CD14-positive monocyte (primary cell): ENCODE measurements around the gene CCL19. TPM values are rescaled to one million over a fixed set of nuclear protein-coding genes. Genes with fewer than 3 reads are reported as not detected.

Source experiments
- DNase-seq, 3 donors: peaks; one replicate each; pipeline ENCODE4 v3.0.0-alpha.2; 2011 to 2022
- H2AFZ ChIP-seq: 2 replicates; pipeline ENCODE4 v1.6.0; 2012; ENCODE audit warnings: mild to moderate bottlenecking, low read depth, low read length, inconsistent platforms; ENCODE audit not compliant: insufficient read depth, poor library complexity, severe bottlenecking
- H3K27ac ChIP-seq, 2 donors: 1 replicate in 1 of 2; 2 replicates in 1 of 2; pipeline ENCODE4 v1.5.1; 2012 to 2013; ENCODE audit warnings: low read length in 2 of 2, control low read depth in 1 of 2, inconsistent platforms in 1 of 2, low read depth in 1 of 2, mild to moderate bottlenecking in 1 of 2
- H3K27me3 ChIP-seq, 2 donors: one replicate each; pipeline versions ENCODE4 v1.6.0 to v1.6.1; 2011 to 2013; ENCODE audit warnings: low read length in 2 of 2; ENCODE audit not compliant: control insufficient read depth in 2 of 2, insufficient read depth in 2 of 2
- H3K36me3 ChIP-seq, 2 donors: replicated peaks in 1 of 2; 1 replicate in 1 of 2; 2 replicates in 1 of 2; pipeline versions ENCODE4 v1.5.1 to v1.6.1; 2012 to 2013; ENCODE audit warnings: low read length in 2 of 2, control low read depth in 1 of 2, inconsistent platforms in 1 of 2, mild to moderate bottlenecking in 1 of 2; ENCODE audit not compliant: insufficient read depth in 2 of 2, control insufficient read depth in 1 of 2
- H3K4me1 ChIP-seq, 2 donors: 1 replicate in 1 of 2; 2 replicates in 1 of 2; pipeline versions ENCODE4 v1.5.1 to v1.6.1; 2012 to 2013; ENCODE audit warnings: low read length in 2 of 2, control low read depth in 1 of 2, inconsistent platforms in 1 of 2, mild to moderate bottlenecking in 1 of 2, moderate library complexity in 1 of 2; ENCODE audit not compliant: insufficient read depth in 2 of 2, control insufficient read depth in 1 of 2
- H3K4me2 ChIP-seq: replicated peaks from 2 replicates; pipeline ENCODE3; 2012; ENCODE audit warnings: low read length, moderate library complexity, mild to moderate bottlenecking; ENCODE audit not compliant: poor library complexity, severe bottlenecking; ENCODE audit errors: extremely low read depth
- H3K4me3 ChIP-seq, 3 experiments: fragments of 200-600 bp in 1 of 3; sonication (generic) in 1 of 3; replicated peaks in 1 of 3; 1 replicate in 2 of 3; 2 replicates in 1 of 3; pipeline ENCODE4 v1.5.1; 2011 to 2013; ENCODE audit warnings: low read length in 3 of 3, mild to moderate bottlenecking in 3 of 3, control low read depth in 2 of 3, low read depth in 2 of 3, inconsistent platforms in 1 of 3, moderate library complexity in 1 of 3
- H3K79me2 ChIP-seq: 2 replicates; pipeline ENCODE4 v1.6.0; 2012; ENCODE audit warnings: mild to moderate bottlenecking, control low read depth, inconsistent platforms, low read length, moderate library complexity; ENCODE audit not compliant: insufficient read depth
- H3K9ac ChIP-seq: 2 replicates; pipeline ENCODE4 v1.6.0; 2017; ENCODE audit warnings: low read length, mild to moderate bottlenecking; ENCODE audit not compliant: insufficient read depth, poor library complexity, severe bottlenecking
- H3K9me3 ChIP-seq, 2 donors: replicated peaks in 1 of 2; 1 replicate in 1 of 2; 2 replicates in 1 of 2; pipeline versions ENCODE4 v1.5.1 to v1.6.1; 2012 to 2013; ENCODE audit warnings: low read length in 2 of 2, control low read depth in 1 of 2; ENCODE audit not compliant: control insufficient read depth in 1 of 2, insufficient read depth in 1 of 2
- H4K20me1 ChIP-seq: 2 replicates; pipeline ENCODE4 v1.6.0; 2012; ENCODE audit warnings: mild to moderate bottlenecking, low read length, control low read depth, moderate library complexity; ENCODE audit not compliant: insufficient read depth
- H3K27ac Mint-ChIP-seq, 7 donors: one replicate each; pipeline ENCODE4 v1.8.0; 2020; ENCODE audit warnings: mild to moderate bottlenecking in 7 of 7, mixed read lengths in 7 of 7, moderate library complexity in 6 of 7, inconsistent platforms in 2 of 7
- H3K27me3 Mint-ChIP-seq, 3 donors: one replicate each; pipeline ENCODE4 v1.8.0; 2021 to 2022; ENCODE audit warnings: low read depth in 3 of 3, mild to moderate bottlenecking in 3 of 3, mixed read lengths in 3 of 3, moderate library complexity in 3 of 3, inconsistent platforms in 1 of 3
- H3K36me3 Mint-ChIP-seq, 2 donors: one replicate each; pipeline ENCODE4 v1.8.0; 2020; ENCODE audit warnings: mixed read lengths in 2 of 2, inconsistent platforms in 1 of 2, mild to moderate bottlenecking in 1 of 2
- H3K4me1 Mint-ChIP-seq: one replicate; pipeline ENCODE4 v1.8.0; 2020; ENCODE audit warnings: mild to moderate bottlenecking, mixed read lengths
- H3K4me3 Mint-ChIP-seq, 2 donors: one replicate each; pipeline ENCODE4 v1.8.0; 2020; ENCODE audit warnings: mild to moderate bottlenecking in 2 of 2, mixed read lengths in 2 of 2, moderate library complexity in 1 of 2
- H3K9me3 Mint-ChIP-seq, 7 donors: one replicate each; pipeline ENCODE4 v1.8.0; 2020 to 2022; ENCODE audit warnings: mixed read lengths in 7 of 7, mild to moderate bottlenecking in 6 of 7, moderate library complexity in 6 of 7, inconsistent platforms in 2 of 7
- CTCF ChIP-seq: fragments of 200-600 bp; IDR thresholded peaks from one replicate; pipeline ENCODE4 v1.8.0; 2022; ENCODE audit warnings: antibody characterized with exemption, mild to moderate bottlenecking
- WGBS: methylation state at CpG from one replicate; pipeline ENCODE4 v1.1.5; 2013; ENCODE audit warnings: missing lambda C conversion rate; ENCODE audit not compliant: insufficient coverage; 5-methylcytosine and 5-hydroxymethylcytosine counted together
- intact Hi-C, 2 donors: fragments of 100-400 bp; cut with micrococcal nuclease; formaldehyde crosslinking; loops; one replicate each; pipeline versions ENCODE4 v1.15.0 to v1.15.1; 2023
- polyA plus RNA-seq, 3 donors: library from polyadenylated mRNA; depleted of rRNA in 1 of 3; unstranded in 2 of 3; stranded (reverse) in 1 of 3; fragments of 300-500 nt in 2 of 3; fragments of >200 nt in 1 of 3; fragmentation: Illumina TruSeq in 2 of 3; gene quantifications; 1 replicate in 2 of 3; 2 replicates in 1 of 3; pipeline ENCODE4 v1.2.3, GENCODE V29; 2012 to 2021

CCL19 gene
- polyA plus RNA-seq, 3 donors: 0.21 TPM; not detected in 2

- peaks cover 8 to 17% (median 12%) of the 10 kb centered on the region in 7 donors for H3K9me3 Mint-ChIP-seq
- Histone ChIP-seq H3K27ac (no peak overlapping the region), H3K4me2 (no peak overlapping the region), H3K4me1 (peaks cover under 1 to 2% of the 10 kb centered on the region in 2 donors), H3K36me3 (peaks cover 0 to 12% of the 10 kb centered on the region in 2 donors), H3K79me2 (peaks cover 17% of the 10 kb centered on the region), H3K27me3 (no peaks in the 10 kb centered on the region), H3K4me3 (no peak overlapping the region), H2AFZ (no peak overlapping the region), H4K20me1 (no peaks in the 10 kb centered on the region), H3K9me3 (peaks cover 5 to 11% of the 10 kb centered on the region in 2 donors), H3K9ac (no peak overlapping the region)
- no peak for DNase-seq
- intact Hi-C loops: no loop called here
- no CpG with 5 or more reads among the region's 1 CpG for WGBS
- TF ChIP-seq CTCF: no peak
- peaks cover 0 to 2% (median 1%) of the 10 kb centered on the region in 3 donors for H3K27me3 Mint-ChIP-seq
- H3K4me3 Mint-ChIP-seq: no peak overlapping the region
- no peak overlapping the region for H3K27ac Mint-ChIP-seq
- H3K4me1 Mint-ChIP-seq: peaks cover 12% of the 10 kb centered on the region
- H3K36me3 Mint-ChIP-seq: peaks cover 18 to 28% of the 10 kb centered on the region in 2 donors
Measured at GRCh38 chr9:34671307-34671706, 19.8 kb downstream of the CCL19 start.

- Histone ChIP-seq H3K36me3 (peaks cover 0 to 12% of the 10 kb centered on the region in 2 donors), H4K20me1 (no peaks in the 10 kb centered on the region), H3K4me1 (peaks cover 9 to 10% of the 10 kb centered on the region in 2 donors), H3K27me3 (no peaks in the 10 kb centered on the region), H3K9ac (no peak overlapping the region), H3K9me3 (peaks cover 5 to 11% of the 10 kb centered on the region in 2 donors), H3K4me3 (no peak overlapping the region), H3K4me2 (no peak overlapping the region), H2AFZ (no peak overlapping the region), H3K27ac (no peak overlapping the region), H3K79me2 (peaks cover 20% of the 10 kb centered on the region)
- TF ChIP-seq CTCF: no peak
- H3K27me3 Mint-ChIP-seq: peaks cover 0 to 2% (median 0%) of the 10 kb centered on the region in 3 donors
- intact Hi-C loops: loop anchor here (10.0 kb wide), 2 partner anchors 315 to 445 kb away; partner anchors contain the start of genes ATOSB (in 1 of the 2) and DNAJB5 (in 1 of the 2)
- peaks cover 8 to 17% (median 12%) of the 10 kb centered on the region in 7 donors for H3K9me3 Mint-ChIP-seq
- peaks cover 17% of the 10 kb centered on the region for H3K4me1 Mint-ChIP-seq
- H3K36me3 Mint-ChIP-seq: peaks cover 18 to 28% of the 10 kb centered on the region in 2 donors
- no peak overlapping the region for H3K27ac Mint-ChIP-seq
- no peak overlapping the region for H3K4me3 Mint-ChIP-seq
- 100% methylated on average over 2 of the region's 5 CpGs for WGBS
- DNase-seq: no peak
Measured at GRCh38 chr9:34669809-34670562, 21.1 kb downstream of the CCL19 start.
